ENCODE data around the gene TMEM45A.
A peak's percentile ranks its signal among the peaks of the same experiment; 100 is the strongest.
"Not testable (repeated sequence)": the region's sequence is repeated elsewhere in the genome, so short reads cannot be mapped to it uniquely, and the experiment has no call there.

Gene TMEM45A

GRCh38 chr3:100570811-100571210, 78.4 kb downstream of the TMEM45A start:
- no peak for FAIRE-seq

DNA sequence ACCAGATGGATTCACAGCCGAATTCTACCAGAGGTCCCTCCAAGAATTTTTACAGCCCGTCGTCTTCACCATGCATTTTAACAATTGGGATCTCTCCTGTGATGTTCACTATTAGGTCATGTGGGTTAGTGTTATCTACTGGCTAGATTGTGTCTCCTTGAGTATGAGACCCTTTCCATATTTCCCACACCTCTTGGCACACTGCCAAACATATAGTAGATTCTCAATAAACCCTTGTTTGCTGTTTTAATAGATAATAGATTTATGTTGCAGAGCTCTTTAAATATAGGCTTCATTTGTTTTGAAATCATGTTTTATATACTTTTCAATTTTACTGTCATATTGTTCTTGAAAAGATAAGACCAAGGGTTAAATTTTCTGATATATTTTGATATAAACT, 82.1 kb downstream of the TMEM45A start:
- no peak for DNase-seq (ENCODE audit: low spot score)
- no peak for FAIRE-seq

More at GRCh38 chr3:100570811-100571210, 78.4 kb downstream of the TMEM45A start:
- DNase-seq (ENCODE audit: low spot score) = no peak

DNA sequence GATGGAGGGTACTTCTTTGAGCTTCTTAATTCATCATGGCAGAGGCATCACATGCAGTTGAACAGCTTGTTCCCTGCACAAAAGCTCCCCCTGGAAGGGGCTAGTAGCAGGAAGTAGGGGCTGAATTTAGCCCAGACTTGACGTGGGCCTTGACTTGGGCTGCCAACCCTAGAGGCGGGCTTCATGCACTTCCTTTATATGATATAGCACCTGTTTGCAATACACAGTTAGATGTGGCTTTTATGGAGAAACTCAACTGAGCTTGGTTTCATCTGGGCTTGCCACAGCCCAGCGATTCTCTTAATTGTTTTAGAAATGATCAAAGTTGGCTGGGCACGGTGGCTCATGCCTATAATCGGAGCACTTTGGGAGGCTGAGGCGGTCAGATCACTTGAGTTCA, 83.3 kb downstream of the TMEM45A start:
- DNase-seq (ENCODE audit: low spot score) (no peak), FAIRE-seq (no peak)

- FAIRE-seq = no peak
Observed at GRCh38 chr3:100577382-100578008, 85.1 kb downstream of the TMEM45A start.

GRCh38 chr3:100578646-100579045, 86.2 kb downstream of the TMEM45A start:
- no peak for DNase-seq (ENCODE audit: low spot score)
- FAIRE-seq = no peak

More at GRCh38 chr3:100577382-100578008, 85.1 kb downstream of the TMEM45A start:
- no peak for DNase-seq (ENCODE audit: low spot score)

DNA sequence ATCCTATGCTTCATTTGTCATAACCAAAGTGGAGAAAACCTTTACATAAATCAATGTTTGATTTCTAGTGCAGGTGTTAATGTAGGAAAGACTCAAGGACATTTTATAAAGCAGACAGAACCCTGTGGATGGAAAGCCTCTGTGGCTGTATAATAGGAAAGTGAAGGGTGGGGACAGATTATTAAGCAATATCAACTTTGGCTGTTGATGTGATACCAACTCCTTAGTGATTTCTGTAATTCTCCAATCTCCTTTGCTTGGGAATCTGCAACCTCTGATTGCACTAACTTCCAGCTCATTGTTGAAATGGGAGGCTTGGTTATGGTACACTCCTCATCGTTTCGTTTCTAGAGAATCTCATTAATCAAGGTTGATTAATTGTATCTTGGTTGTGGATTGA, 87.7 kb downstream of the TMEM45A start:
- FAIRE-seq (no peak), DNase-seq (ENCODE audit: low spot score) (no peak)

GRCh38 chr3:100581650-100582049, 89.2 kb downstream of the TMEM45A start:
- FAIRE-seq (no peak), DNase-seq (ENCODE audit: low spot score) (no peak)

DNA sequence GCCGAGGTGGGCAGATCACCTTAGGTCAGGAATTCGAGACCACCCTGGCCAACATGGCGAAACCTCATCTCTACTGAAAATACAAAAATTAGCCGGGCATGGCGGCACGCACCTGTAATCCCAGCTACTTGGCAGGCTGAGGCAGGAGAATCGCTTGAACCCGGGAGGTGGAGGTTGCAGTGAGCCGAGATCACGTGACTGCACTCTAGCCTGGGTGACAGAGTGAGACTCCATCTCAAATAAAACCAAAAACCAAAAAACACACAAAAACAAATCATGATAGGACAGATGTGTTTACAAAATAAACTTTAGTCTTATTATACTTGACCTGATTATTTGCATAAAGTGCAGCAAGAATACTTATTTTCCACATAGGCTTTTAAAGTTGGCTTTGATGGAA, 89.7 kb downstream of the TMEM45A start:
- not testable (repeated sequence) for DNase-seq (ENCODE audit: low spot score)

GRCh38 chr3:100584101-100584660, 91.8 kb downstream of the TMEM45A start:
- peak; percentile 28 for FAIRE-seq
- no peak for DNase-seq (ENCODE audit: low spot score)

More for the DNA sequence above, 89.7 kb downstream of the TMEM45A start:
- FAIRE-seq = not testable (repeated sequence)

DNA sequence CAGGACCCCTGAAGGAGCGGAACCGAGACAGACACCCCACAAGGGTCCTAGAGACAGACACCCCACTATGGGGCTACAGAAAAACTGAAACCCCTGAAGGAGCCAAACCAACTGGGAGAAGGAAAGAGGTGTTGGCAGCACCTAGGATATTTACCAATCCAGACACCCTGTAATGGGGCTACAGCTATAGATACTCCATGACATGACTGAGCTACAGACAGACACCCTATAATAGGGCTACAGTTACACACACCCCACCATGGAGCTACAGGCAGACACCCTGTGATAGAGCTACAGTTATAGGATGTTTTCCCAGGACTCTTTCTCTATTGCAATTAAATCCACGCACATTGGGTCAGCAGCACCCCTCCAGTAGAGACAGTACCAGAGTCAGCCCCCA, 94.4 kb downstream of the TMEM45A start:
- no peak for DNase-seq (ENCODE audit: low spot score)
- no peak for FAIRE-seq

DNA sequence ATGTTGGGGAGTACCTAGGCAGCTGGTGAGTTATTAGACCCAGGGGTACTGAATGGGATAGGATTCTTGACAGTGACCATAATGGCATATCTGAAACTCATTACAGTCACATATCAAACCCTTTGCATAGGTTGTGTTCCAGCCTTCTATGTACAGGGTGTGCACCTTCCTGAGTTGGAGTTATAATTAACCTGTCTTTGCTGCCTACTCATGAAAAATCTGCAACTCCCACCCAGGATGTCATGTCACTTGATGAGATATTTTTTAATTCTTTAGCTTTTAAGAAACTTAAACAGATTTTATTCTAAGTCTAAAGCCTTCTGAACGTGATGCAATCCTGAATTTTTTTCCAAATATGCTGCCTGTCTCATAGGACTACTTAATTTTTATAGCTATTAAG, 95.8 kb downstream of the TMEM45A start:
- no peak for FAIRE-seq
- no peak for DNase-seq (ENCODE audit: low spot score)

DNA sequence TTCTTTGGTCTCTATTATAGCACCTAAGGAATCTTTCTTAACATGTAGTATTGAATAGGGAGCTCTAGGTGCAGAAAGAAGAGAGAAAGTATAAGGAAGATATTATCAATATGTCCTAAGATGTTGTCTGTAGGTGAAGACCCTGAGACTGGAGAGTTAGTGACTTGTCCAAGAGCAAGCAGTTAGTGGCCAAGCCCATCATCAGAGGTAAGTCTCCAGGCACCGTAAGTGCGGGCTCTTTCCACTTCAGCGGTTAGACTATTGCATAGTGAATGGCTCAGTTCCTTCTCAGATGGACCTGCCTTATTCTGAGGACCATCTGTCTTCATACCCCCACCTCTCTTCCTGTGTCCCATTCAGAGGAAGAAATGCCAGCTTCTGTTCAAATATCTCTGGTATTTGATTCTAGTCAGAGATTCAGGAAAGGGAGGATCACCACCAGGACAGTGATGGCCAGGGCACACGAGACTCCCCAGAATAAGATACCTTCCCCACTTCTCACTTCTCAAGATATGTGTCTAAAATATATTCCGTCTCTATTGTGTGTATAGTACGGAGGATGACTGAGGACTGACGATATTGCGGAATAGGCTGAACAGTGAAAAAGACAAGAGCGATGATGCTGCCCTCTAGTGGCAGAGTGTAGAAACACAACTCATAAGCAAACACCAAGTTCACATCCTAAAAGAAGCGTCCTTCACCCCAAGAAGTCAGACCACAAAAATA, 97.9 kb downstream of the TMEM45A start:
- FAIRE-seq (peak; percentile 85), DNase-seq (ENCODE audit: low spot score) (peak; percentile 60)

GRCh38 chr3:100590840-100591147, 98.4 kb downstream of the TMEM45A start:
- FAIRE-seq (no peak), DNase-seq (ENCODE audit: low spot score) (no peak)

DNA sequence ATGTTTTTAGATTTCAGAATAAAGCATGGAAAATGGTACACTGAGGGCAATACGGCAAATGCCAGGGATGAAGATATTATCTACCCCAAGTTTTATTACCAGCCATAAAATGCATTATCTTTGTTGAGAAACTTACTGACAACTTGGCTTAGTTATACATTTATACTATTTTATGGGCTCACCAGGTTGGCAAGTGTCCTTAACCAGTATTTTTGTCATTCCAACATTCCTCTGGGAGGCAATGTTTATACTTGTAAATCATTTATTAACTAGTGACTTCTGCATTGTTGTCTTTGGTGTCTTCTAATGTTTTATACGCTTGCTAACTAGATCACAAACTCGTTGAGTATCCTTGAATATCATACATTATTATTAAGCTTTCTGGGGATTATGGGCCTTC, 99.0 kb downstream of the TMEM45A start:
- FAIRE-seq = peak; percentile 52

GRCh38 chr3:100600181-100601042, 108.0 kb downstream of the TMEM45A start:
- FAIRE-seq = no peak
- DNase-seq (ENCODE audit: low spot score) = no peak

More for the DNA sequence above, 99.0 kb downstream of the TMEM45A start:
- DNase-seq (ENCODE audit: low spot score) = no peak

DNA sequence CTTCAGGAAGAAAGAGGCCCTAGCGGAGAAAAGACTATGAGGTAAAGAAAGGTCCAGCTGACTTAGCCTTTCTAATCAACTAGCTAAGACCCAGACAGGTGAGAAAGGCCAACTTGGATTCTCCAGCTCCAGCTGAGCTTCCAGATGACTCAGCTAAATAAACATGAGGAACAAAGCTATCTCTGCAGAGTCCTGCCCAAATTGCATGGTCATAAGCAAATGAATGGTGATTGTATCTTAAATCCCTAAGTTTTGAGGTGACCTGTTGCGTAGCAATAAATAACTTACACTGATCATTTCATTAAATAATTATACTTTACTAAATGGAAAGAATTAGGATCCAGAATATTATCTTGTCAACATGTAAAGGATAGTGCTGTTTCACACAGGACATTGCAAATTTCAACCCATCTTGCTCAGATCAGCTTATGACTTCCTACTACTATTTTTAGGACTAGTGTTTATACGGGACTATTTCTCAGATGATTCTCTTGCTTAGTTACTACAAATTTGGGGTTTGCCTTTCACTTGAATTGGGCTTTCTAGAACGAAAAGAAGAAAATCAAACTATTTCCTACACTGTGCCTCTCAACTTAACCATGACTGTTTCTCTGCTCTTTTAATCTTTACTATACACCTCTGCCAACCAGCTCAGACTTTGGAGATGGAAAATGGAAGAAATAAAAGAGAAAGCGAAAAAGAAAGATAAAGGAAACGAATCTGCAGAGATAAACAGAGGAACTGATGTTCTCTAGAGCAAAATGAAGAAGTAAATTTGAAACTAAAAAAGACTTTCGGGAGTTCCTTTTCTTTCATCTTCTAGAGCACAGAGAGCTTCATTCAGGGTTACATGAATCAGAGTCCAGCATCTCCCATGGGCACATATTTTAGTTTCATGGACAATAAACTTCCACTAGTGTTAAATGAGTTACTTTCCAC, 110.4 kb downstream of the TMEM45A start:
- peak; percentile 29 for DNase-seq (ENCODE audit: low spot score)
- no peak for FAIRE-seq

DNA sequence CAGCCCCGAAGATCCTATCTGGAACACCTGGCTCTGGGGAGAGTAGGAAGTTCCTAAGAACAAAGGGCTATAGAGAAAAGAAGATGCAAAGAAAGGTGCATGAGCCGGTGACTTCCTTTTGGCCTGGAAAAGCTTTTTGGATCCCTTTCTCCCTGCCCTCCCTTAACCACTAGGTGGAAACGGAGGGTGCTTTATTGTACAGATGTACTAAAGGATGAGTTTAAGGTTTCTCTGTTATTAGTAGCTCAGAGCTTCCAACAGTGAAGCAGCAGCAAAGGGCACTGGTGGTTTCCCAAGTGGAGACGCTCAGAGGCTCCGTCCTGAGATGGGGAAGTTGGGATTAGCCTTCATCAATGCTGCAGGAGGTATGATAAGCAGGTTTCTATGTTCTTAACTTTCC, 111.0 kb downstream of the TMEM45A start:
- DNase-seq (ENCODE audit: low spot score) (no peak), FAIRE-seq (no peak)

GRCh38 chr3:100605358-100605757, 112.9 kb downstream of the TMEM45A start:
- FAIRE-seq (no peak), DNase-seq (ENCODE audit: low spot score) (no peak)

GRCh38 chr3:100606894-100607512, 114.6 kb downstream of the TMEM45A start:
- DNase-seq (ENCODE audit: low spot score) (no peak), FAIRE-seq (no peak)

GRCh38 chr3:100609305-100609704, 116.9 kb downstream of the TMEM45A start, which contains the start of gene ADGRG7:
Gene ADGRG7, plus strand, starts transcription at chr3:100609601. Its CDS starts 256 bp downstream, at chr3:100609857.
- DNase-seq (ENCODE audit: low spot score) (no peak), FAIRE-seq (no peak)

Data from RCC 7860 (cell line).